H1 (cell line): ENCODE data around the gene KIAA1755. TPM values are rescaled to one million over a fixed set of nuclear protein-coding genes. Genes with fewer than 3 reads are reported as not detected.

Experiments
- ATF2 ChIP-seq: IDR thresholded peaks from 2 replicates; pipeline ENCODE4 v1.6.1; 2012; ENCODE audit warnings: low read length, inconsistent platforms
- ATF3 ChIP-seq: IDR thresholded peaks from 2 replicates; pipeline ENCODE4 v1.6.1; 2011; ENCODE audit warnings: low read depth, mild to moderate bottlenecking, low read length; ENCODE audit not compliant: insufficient read depth
- CHD7 ChIP-seq: fragments of 300-600 bp; sonication (generic); IDR thresholded peaks from 2 replicates; pipeline ENCODE4 v1.7.1; 2012; ENCODE audit warnings: low read length, moderate library complexity, mild to moderate bottlenecking, inconsistent platforms; ENCODE audit not compliant: insufficient replicate concordance
- GTF2F1 ChIP-seq: IDR thresholded peaks from 2 replicates; pipeline ENCODE4 v1.6.1; 2012; ENCODE audit warnings: low read depth, low read length, improper control_type of control experiment, borderline replicate concordance
- MAX ChIP-seq: IDR thresholded peaks from 2 replicates; pipeline ENCODE4 v1.6.1; 2012; ENCODE audit warnings: inconsistent platforms
- TAF7 ChIP-seq: optimal IDR thresholded peaks from 2 replicates; pipeline ENCODE3; 2011; ENCODE audit warnings: low read depth, mild to moderate bottlenecking, inconsistent platforms, low read length, moderate library complexity, borderline replicate concordance
- USF2 ChIP-seq: IDR thresholded peaks from 2 replicates; pipeline ENCODE4 v1.6.1; 2011; ENCODE audit warnings: low read length, improper control_type of control experiment
- polyA plus RNA-seq, 7 experiments: library from polyadenylated mRNA; depleted of rRNA in 3 of 7; stranded (reverse) in 5 of 7; unstranded in 2 of 7; fragments of >200 nt in 5 of 7; fragments of 200-250 nt in 2 of 7; gene quantifications; 1 replicate in 5 of 7; 2 replicates in 1 of 7; 4 replicates in 1 of 7; pipeline versions ENCODE4 v1.2.1 to v1.2.3, GENCODE V29; 2011 to 2013; ENCODE audit warnings: missing spikeins in 2 of 7, mixed read lengths in 2 of 7
- total RNA-seq: library from RNA; stranded (reverse); fragmentation: NEBNext Ultra II Directional; extraction: Animal tissue kit (Norgen Biotek cat#: 25700); gene quantifications from 2 replicates; pipeline ENCODE4 v1.2.1, GENCODE V29; 2021

Gene KIAA1755
- total and polyA plus RNA-seq, 2 of the 8 experiments (the other 6 are each of a cell fraction or from before 2014, with no cell fraction given), result 0.23 TPM; not detected in 1

GRCh38 chr20:38166703-38167233 lies 93.8 kb downstream of the KIAA1755 start (continued):
- no peak for TF ChIP-seq CHD7
- no peak for TF ChIP-seq GTF2F1
- no peak for TF ChIP-seq USF2
- no peak for TF ChIP-seq MAX
- no peak for TF ChIP-seq ATF3
- no peak for TF ChIP-seq ATF2
- TF ChIP-seq TAF7, result no peak
